Lower lobe of right lung (tissue), 2 donors: Measurements from ENCODE around the gene APEX2. TPM values are rescaled to one million over a fixed set of nuclear protein-coding genes. Genes with fewer than 3 reads are reported as not detected.

Source experiments
- ATAC-seq, 2 donors: fragments of 200-7000 bp; cut with Tn5 transposase; one replicate each; pipeline ENCODE4 v1.9.1; 2020 to 2022; ENCODE audit warnings: mild to moderate bottlenecking in 2 of 2, moderate library complexity in 2 of 2
- DNase-seq: peaks from one replicate; pipeline ENCODE4 v3.0.0-alpha.2; 2020
- H3K27ac ChIP-seq: fragments of 200-600 bp; one replicate; pipeline ENCODE4 v1.8.0; 2022
- H3K27me3 ChIP-seq: fragments of 200-600 bp; one replicate; pipeline ENCODE4 v1.8.0; 2022; ENCODE audit warnings: low read depth
- H3K36me3 ChIP-seq: fragments of 200-600 bp; one replicate; pipeline ENCODE4 v1.8.0; 2022; ENCODE audit warnings: mild to moderate bottlenecking
- H3K4me1 ChIP-seq: fragments of 200-600 bp; one replicate; pipeline ENCODE4 v1.8.0; 2022
- H3K4me3 ChIP-seq: fragments of 200-600 bp; one replicate; pipeline ENCODE4 v1.8.0; 2022; ENCODE audit warnings: mild to moderate bottlenecking
- H3K9me3 ChIP-seq: fragments of 200-600 bp; one replicate; pipeline ENCODE4 v1.8.0; 2022
- CTCF ChIP-seq: fragments of 200-600 bp; IDR thresholded peaks from one replicate; pipeline ENCODE4 v1.8.0; 2022; ENCODE audit warnings: antibody characterized with exemption, mild to moderate bottlenecking
- intact Hi-C: fragments of 100-400 bp; cut with DNase I; formaldehyde crosslinking; loops from one replicate; pipeline ENCODE4 v1.11.0; 2022
- total RNA-seq: library from RNA; stranded (reverse); fragmentation: NEBNext Ultra II Directional; extraction: Animal tissue kit (Norgen Biotek cat#: 25700); gene quantifications from one replicate; pipeline ENCODE4 v1.2.1, GENCODE V29; 2021
- donor health status: DM: no; HTN: yes; CAD: no; lungs with severe emphysema.

APEX2 gene
- total RNA-seq, 1 donor from 2014 or later: 11.7 TPM

- DNase-seq: no peak
- no peak for TF ChIP-seq CTCF
- no peaks in the 10 kb centered on the region for H3K4me1 ChIP-seq
- H3K4me3 ChIP-seq: no peak overlapping the region
- intact Hi-C loops: no loop called here
- no peak for ATAC-seq
- H3K27ac ChIP-seq: no peak overlapping the region
- no peaks in the 10 kb centered on the region for H3K36me3 ChIP-seq
- H3K9me3 ChIP-seq: no peaks in the 10 kb centered on the region
- H3K27me3 ChIP-seq: no peaks in the 10 kb centered on the region
These were observed 7.1 kb upstream of the APEX2 start for GRCh38 chrX:54992911-54993622.

GRCh38 chrX:54994099-54994498, 6.1 kb upstream of the APEX2 start, which contains the start of gene PFKFB1:
Gene PFKFB1 (minus strand): TSS chrX:54994188. CDS start chrX:54994007, 181 bp downstream.
- Histone ChIP-seq H3K36me3 (no peaks in the 10 kb centered on the region), H3K27ac (no peak within 1 kb of the TSS), H3K9me3 (no peaks in the 10 kb centered on the region), H3K4me3 (no peak within 1 kb of the TSS), H3K27me3 (no peaks in the 10 kb centered on the region), H3K4me1 (no peaks in the 10 kb centered on the region)
- DNase-seq: no peak
- ATAC-seq: peak in 1 of 2 donors; percentile 16
- TF ChIP-seq CTCF: no peak
- intact Hi-C loops: no loop called here

GRCh38 chrX:54994668-54995351, 5.4 kb upstream of the APEX2 start:
- intact Hi-C loops: no loop called here
- DNase-seq (no peak), ATAC-seq (peak in 1 of 2 donors; percentile 11)
- Histone ChIP-seq H3K4me3 (no peak overlapping the region), H3K36me3 (no peaks in the 10 kb centered on the region), H3K4me1 (no peaks in the 10 kb centered on the region), H3K27me3 (no peaks in the 10 kb centered on the region), H3K27ac (no peak overlapping the region), H3K9me3 (no peaks in the 10 kb centered on the region)
- no peak for TF ChIP-seq CTCF

- DNase-seq (no peak), ATAC-seq (no peak)
- Histone ChIP-seq H3K9me3 (no peaks in the 10 kb centered on the region), H3K27ac (no peak overlapping the region), H3K27me3 (no peaks in the 10 kb centered on the region), H3K4me3 (no peak overlapping the region), H3K4me1 (no peaks in the 10 kb centered on the region), H3K36me3 (no peaks in the 10 kb centered on the region)
- TF ChIP-seq CTCF: no peak
- intact Hi-C loops: no loop called here
These were observed 4.5 kb upstream of the APEX2 start for GRCh38 chrX:54995621-54996020.

- Histone ChIP-seq H3K27me3 (no peaks in the 10 kb centered on the region), H3K9me3 (no peaks in the 10 kb centered on the region), H3K36me3 (peaks cover 21% of the 10 kb centered on the region), H3K4me1 (peaks cover 10% of the 10 kb centered on the region), H3K27ac (no peak overlapping the region), H3K4me3 (no peak overlapping the region)
- intact Hi-C loops: no loop called here
- no peak for ATAC-seq
- DNase-seq: no peak
- no peak for TF ChIP-seq CTCF
These were observed 4.1 kb downstream of the APEX2 start for GRCh38 chrX:55004231-55004630.
